HL-60 (cell line): Measurements from ENCODE around the gene RUNX2.

Experiments used
- DNase-seq, 2 experiments: peaks; one replicate each; pipeline ENCODE4 v3.0.0-alpha.2; 2010 to 2020; ENCODE audit warnings: low read depth in 1 of 2, low spot score in 1 of 2
- H3K27ac ChIP-seq: fragments of 250-450 bp; sonication (Bioruptor Pico); replicated peaks from 2 replicates; pipeline ENCODE4 v1.5.1; 2020; ENCODE audit warnings: mild to moderate bottlenecking, moderate library complexity
- H3K27me3 ChIP-seq: fragments of 250-450 bp; sonication (Bioruptor Pico); 2 replicates; pipeline ENCODE4 v1.5.1; 2021; ENCODE audit warnings: mild to moderate bottlenecking, moderate library complexity; ENCODE audit not compliant: insufficient read depth, poor library complexity, severe bottlenecking
- H3K4me3 ChIP-seq: replicated peaks from 2 replicates; pipeline ENCODE4 v1.5.1; 2011; ENCODE audit warnings: mild to moderate bottlenecking, control low read depth, low read length; ENCODE audit not compliant: insufficient read depth
- GABPA ChIP-seq: IDR thresholded peaks from 2 replicates; pipeline ENCODE4 v1.6.1; 2012; ENCODE audit warnings: low read depth
- POLR2AphosphoS5 ChIP-seq: IDR thresholded peaks from 2 replicates; pipeline ENCODE4 v1.6.1; 2012; ENCODE audit warnings: low read depth
- SPI1 ChIP-seq: IDR thresholded peaks from 2 replicates; pipeline ENCODE4 v1.6.1; 2012; ENCODE audit warnings: low read depth, mild to moderate bottlenecking, borderline replicate concordance
- TF ChIP-seq, protein P1 (sequence below): IDR thresholded peaks from one replicate; pipeline ENCODE4 v1.5.1; 2011; ENCODE audit warnings: low read length, control low read depth, inconsistent platforms; ENCODE audit not compliant: insufficient read depth
- TF ChIP-seq, protein P2 (sequence below): IDR thresholded peaks from 2 replicates; pipeline ENCODE4 v1.6.1; 2012; ENCODE audit warnings: low read depth; ENCODE audit not compliant: insufficient replicate concordance

The RUNX2 gene

GRCh38 chr6:45577836-45578504, 249.8 kb downstream of the RUNX2 start:
- no peak overlapping the region for H3K4me3 ChIP-seq
- no peak for DNase-seq
- H3K27me3 ChIP-seq: no peaks in the 10 kb centered on the region
- TF ChIP-seq SPI1: no peak
- TF ChIP-seq, protein P1, sequence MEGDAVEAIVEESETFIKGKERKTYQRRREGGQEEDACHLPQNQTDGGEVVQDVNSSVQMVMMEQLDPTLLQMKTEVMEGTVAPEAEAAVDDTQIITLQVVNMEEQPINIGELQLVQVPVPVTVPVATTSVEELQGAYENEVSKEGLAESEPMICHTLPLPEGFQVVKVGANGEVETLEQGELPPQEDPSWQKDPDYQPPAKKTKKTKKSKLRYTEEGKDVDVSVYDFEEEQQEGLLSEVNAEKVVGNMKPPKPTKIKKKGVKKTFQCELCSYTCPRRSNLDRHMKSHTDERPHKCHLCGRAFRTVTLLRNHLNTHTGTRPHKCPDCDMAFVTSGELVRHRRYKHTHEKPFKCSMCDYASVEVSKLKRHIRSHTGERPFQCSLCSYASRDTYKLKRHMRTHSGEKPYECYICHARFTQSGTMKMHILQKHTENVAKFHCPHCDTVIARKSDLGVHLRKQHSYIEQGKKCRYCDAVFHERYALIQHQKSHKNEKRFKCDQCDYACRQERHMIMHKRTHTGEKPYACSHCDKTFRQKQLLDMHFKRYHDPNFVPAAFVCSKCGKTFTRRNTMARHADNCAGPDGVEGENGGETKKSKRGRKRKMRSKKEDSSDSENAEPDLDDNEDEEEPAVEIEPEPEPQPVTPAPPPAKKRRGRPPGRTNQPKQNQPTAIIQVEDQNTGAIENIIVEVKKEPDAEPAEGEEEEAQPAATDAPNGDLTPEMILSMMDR: no peak
- H3K27ac ChIP-seq: no peak overlapping the region

- Histone ChIP-seq H3K27ac (no peak overlapping the region), H3K4me3 (no peak overlapping the region), H3K27me3 (no peaks in the 10 kb centered on the region)
- TF ChIP-seq GABPA (no peak), SPI1 (no peak), POLR2AphosphoS5 (no peak)
- TF ChIP-seq, protein P2, sequence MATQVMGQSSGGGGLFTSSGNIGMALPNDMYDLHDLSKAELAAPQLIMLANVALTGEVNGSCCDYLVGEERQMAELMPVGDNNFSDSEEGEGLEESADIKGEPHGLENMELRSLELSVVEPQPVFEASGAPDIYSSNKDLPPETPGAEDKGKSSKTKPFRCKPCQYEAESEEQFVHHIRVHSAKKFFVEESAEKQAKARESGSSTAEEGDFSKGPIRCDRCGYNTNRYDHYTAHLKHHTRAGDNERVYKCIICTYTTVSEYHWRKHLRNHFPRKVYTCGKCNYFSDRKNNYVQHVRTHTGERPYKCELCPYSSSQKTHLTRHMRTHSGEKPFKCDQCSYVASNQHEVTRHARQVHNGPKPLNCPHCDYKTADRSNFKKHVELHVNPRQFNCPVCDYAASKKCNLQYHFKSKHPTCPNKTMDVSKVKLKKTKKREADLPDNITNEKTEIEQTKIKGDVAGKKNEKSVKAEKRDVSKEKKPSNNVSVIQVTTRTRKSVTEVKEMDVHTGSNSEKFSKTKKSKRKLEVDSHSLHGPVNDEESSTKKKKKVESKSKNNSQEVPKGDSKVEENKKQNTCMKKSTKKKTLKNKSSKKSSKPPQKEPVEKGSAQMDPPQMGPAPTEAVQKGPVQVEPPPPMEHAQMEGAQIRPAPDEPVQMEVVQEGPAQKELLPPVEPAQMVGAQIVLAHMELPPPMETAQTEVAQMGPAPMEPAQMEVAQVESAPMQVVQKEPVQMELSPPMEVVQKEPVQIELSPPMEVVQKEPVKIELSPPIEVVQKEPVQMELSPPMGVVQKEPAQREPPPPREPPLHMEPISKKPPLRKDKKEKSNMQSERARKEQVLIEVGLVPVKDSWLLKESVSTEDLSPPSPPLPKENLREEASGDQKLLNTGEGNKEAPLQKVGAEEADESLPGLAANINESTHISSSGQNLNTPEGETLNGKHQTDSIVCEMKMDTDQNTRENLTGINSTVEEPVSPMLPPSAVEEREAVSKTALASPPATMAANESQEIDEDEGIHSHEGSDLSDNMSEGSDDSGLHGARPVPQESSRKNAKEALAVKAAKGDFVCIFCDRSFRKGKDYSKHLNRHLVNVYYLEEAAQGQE: no peak
- TF ChIP-seq, protein P1: no peak
- DNase-seq: no peak
Observed at GRCh38 chr6:45584127-45584526, 256.0 kb downstream of the RUNX2 start.

DNA sequence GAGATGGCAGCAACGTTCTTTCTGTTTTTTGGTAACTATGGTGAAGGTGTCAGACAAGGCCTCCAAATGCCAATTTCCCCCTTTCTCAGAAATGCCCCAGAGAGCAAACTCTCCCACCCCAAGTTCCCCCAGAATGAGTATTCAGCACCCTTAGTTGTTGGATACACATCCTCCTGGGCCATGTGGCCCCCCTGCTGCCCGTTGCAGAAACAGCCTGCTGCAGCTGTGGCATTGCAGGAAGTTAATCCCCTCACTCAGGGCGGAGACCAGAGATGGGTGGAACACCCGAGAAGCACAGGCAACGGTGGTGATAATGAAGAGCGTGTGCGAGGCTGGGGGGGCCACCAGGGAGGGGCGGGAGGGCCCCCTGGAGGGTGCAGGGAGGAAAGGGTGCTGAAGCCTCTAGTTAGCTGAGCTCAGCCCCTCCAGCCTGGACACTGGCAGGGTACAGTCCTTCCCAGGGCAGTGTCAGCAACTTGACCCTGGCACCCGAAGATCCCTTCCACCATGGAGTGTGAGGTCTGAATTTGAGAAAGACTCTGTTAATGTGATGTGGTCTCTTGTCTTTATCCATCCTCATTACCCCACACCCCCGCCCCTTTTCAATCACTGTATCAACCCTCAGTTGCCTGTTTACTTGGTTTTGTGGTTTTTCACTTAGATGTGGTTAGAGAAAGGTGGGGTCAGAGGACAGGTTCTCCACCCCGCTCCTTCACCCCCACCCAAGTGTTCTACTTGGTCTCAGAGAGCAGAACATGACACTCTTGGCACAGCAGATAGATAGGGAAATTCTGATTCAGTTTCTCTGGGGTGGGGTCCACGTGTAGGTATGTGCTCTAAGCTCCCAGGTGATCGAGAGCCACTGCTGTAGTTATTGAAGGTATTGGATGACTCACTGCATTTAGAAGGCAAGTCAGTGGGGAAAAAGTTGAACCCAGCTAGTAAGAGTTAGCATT, 258.4 kb downstream of the RUNX2 start:
- no peaks in the 10 kb centered on the region for H3K27me3 ChIP-seq
- TF ChIP-seq SPI1 (no peak; the same call in 1 of the 2 replicates), POLR2AphosphoS5 (no peak), GABPA (no peak)
- TF ChIP-seq, protein P2: peak; percentile 68
- TF ChIP-seq, protein P1: no peak
- peak in 1 of 2 experiments; percentile 18 for DNase-seq
- no peak overlapping the region for H3K4me3 ChIP-seq
- no peak overlapping the region for H3K27ac ChIP-seq
